NCI-H1930 (cell line): Measurements from ENCODE around the gene TRIM54.
"Not testable (repeated sequence)": the region's sequence is repeated elsewhere in the genome, so short reads cannot be mapped to it uniquely, and the experiment has no call there.

Experiments
- DNase-seq, 2 experiments: peaks; one replicate each; lab custom pipeline; 2025; lab: John Stamatoyannopoulos, UW

The TRIM54 gene

DNA sequence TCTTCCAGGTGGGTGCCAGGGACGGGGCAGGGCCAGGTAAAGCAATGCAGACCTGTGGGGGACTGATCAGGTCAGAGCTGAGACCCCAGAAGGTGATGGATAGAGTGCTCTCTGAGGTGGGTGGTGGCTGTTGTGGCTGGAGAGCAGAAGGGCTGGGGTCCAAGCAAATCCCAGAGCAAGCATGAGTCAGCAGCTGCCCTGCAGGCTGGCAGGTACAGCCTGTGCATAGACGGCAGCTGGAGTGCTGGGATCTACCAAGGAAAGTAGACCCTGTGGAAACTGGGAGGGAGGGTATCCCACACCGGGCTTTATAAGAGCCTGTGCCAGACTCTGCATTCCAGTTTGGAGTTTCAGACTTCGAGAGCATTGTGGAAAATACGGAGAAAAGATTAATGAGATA is 663 bp downstream of the TRIM54 start:
- no peak for DNase-seq

DNA sequence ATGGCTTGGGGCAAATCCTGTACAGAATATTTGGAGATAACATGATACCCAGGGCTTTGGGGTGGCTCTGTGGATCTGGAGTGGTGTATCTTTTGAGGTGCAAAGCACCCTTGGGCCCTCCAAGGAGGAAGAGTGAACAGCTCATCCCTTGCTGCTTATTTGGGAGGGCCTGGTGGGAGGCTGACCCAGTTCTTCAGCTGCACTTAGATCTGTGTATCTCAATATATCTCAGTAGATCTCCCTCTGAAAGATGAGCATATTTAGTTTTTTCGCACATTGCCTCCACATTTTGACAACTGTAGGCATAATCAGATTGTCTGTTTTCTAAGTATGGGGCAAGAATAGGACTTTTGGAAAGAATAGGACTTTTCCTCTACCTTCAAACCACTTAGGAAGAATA is 2.8 kb downstream of the TRIM54 start:
- DNase-seq, result no peak

DNA sequence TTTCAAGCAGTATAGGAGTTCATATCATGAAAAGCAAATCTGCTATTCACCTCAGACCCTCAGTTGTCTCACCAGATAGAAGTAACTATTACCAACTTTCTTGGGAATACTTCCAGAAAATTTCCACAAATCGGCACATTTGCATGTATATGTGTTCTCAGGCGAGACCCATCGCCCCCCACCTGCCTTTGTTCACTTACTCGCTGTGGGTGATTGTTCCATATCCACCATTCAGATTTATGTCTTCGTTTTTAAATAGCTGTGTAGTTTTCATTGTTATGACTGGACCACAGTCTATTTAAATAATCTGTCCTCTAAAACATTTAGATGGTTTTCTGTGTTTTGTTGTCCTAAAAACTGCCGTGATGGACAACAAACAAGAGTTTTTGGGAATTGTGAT is 3.3 kb downstream of the TRIM54 start:
- DNase-seq, result no peak

DNA sequence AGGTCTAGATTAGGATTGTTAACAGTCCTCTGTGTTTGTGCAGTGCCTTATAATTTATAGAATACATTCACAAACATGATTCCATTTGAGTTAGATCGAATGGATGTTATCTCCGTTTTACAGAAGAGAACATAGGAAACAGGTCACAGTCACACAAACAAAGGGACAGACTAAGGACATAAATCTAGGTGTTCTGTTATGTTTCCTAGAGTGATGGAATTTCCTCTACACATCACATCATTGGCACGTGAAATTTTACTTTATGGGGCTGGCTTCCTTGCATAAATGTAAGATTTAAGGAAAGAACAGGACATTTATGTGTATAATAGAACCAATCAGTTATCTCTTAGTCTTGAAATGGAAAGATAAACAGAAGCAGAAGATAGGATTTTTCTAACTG is 6.4 kb downstream of the TRIM54 start:
- DNase-seq, result no peak

- DNase-seq, result no peak
These were observed 8.3 kb downstream of the TRIM54 start for GRCh38 chr2:27290549-27290948.

- no peak for DNase-seq
These were observed 9.6 kb downstream of the TRIM54 start for GRCh38 chr2:27291865-27292264.

DNA sequence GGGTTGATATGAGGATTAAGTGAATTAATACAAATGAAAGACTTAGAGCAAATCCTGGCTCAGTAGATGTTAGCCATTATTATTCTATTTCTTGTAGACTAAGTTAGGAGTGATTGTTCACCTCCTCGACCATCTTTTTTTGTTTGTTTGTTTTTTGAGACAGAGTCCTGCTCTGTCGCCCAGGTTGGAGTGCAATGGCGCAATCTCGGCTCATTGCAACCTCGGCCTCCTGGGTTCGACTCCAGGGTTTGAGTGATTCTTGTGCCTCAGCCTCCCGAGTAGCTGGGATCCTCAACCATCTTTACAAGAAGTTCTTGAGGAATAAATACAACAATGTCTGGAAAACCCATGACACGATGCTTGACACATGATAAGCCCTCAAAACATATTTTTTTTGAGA is 12.7 kb downstream of the TRIM54 start:
- no peak for DNase-seq

DNA sequence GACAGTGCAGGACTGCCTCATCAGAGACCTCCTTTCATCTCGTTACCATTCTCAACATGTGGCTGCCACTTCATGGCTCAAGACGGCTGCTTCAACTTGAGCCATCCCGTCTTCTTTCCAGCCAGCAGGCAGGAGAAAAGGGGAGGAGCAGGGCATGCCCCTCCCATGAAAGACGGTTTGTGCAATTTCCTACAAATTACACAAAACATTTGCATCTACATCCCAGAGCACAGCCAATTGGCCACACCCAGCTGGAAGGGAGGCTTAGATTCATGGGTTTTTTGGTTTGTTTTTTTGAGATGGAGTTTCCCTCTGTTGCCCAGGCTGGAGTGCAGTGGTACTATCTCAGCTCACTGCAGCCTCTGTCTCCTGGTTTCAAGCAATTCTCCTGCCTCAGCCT is 14.3 kb downstream of the TRIM54 start:
- no peak for DNase-seq

- no peak for DNase-seq
These were observed 15.0 kb downstream of the TRIM54 start for GRCh38 chr2:27297195-27297594.

DNA sequence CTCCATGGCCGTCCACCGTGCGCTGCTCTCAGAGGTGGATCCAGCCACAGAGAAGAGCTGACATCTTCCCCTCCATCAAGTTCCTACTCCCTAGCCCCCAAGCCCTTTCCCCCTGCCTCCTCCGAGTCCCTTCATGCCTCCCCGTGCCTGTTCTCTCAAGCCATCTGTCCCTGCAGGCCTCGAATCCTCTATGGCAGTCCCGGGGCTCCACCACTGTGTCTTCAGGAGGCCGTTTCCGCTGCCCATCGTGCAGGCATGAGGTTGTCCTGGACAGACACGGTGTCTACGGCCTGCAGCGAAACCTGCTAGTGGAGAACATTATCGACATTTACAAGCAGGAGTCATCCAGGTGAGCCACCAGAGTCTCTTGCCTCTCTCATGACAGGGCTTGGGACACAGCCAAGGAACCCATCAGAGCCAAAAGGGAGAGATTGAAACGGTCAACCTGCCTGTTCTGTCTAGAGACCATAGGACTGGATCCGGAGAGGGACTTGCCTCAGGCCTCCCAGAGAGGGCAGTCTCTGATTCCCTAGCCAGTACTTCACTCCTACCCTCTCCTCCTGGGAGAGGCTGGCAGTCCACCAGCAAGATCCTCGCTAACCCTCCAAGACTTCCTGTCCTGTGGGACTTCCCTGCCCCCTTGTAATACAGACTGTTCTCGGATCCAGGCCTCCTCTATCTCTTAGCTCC is 16.3 kb downstream of the TRIM54 start:
- no peak for DNase-seq

DNA sequence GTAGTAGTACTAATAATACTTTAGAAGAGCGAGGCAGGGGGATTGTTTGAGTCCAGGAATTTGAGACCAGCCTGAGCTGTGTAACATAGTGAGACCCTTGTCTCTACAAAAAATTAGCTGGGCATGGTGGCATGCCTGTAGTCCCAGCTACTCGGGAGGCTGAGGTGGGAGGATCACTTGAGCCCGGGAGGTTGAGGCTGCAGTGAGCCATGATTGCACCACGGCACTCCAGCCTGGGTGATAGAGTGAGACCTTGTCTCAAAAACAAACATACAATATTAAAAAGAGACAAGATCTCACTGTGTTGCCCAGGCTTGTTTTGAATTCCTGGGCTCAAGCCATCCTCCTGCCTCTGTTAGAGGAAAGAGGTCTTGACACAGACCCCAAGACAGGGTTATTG is 18.4 kb downstream of the TRIM54 start:
- not testable (repeated sequence) for DNase-seq

- DNase-seq, result peak; percentile 18 to 58
These were observed 21.1 kb downstream of the TRIM54 start for GRCh38 chr2:27303093-27304025.

DNA sequence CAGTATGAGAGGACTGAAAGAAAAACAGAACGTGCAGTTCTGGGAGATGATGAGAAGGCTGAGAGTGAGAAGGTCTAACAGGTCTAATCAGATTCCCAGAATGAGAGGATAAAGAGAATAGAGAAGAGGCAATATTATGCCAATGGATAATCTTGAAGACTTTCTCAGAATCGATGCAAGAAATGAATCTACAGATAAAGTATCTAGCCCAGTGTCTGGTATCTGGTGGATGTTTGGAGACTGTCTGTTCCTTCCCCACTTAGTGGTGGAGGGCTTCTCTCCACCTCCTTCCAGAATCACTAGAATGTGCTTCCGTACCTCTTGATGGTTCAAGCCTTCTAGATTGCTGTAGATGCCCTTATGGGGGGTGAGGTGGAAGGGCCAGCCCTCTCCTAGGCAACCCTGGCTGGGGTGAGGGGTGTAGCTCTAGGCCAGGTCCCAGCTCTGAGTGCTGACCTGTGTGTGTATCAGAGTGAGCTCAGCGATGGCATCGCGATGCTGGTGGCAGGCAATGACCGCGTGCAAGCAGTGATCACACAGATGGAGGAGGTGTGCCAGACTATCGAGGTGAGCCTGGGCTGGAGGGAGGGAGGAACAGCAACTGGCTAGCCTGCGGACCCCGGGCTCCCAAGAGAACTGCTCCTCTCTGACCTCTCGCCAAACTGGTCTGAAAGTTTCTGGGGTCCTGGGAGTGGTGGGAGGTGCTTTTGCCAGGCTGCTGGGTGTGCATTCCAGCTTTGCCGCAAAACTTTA is 22.4 kb downstream of the TRIM54 start:
- DNase-seq, result no peak

- DNase-seq, result no peak
These were observed 23.3 kb downstream of the TRIM54 start for GRCh38 chr2:27305516-27305915.

- DNase-seq, result no peak
These were observed 23.9 kb downstream of the TRIM54 start for GRCh38 chr2:27306136-27306535.

DNA sequence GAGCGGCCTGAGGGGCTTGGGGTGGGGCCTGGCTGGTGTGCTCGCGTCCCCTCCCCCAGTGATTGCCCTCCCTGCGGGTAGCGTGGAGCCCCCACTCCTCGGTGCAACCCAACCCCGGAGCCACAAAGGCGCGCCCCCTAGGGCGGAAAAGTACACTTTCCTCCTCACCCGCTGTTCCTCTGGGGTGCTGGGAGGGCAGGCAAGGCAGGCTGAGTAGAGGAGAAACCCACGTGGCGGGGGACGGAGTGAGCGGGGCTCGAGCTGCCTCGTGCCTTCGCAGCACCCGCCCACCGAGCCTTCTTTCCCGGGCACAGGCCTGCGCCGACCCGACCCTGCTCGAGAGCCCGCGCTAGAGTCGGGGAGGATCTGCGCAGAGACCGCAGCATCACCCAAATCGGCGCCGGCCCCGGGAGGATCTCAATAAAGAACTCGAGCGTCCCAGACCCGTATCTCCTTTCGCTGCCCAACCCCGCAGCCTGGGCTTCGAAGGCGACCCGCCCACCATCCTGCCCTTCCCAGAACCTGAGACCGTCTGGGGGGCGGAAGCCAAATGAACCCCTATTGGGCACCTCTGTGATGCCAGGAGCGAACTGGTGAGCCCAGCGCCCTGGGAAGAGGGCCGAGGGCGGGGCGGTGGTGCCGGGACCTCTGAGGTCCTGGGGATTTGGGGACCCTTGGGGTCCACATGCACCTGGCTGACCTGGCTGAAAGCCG is 24.5 kb downstream of the TRIM54 start:
- no peak for DNase-seq

GRCh38 chr2:27307287-27307544 is 25.0 kb downstream of the TRIM54 start:
- DNase-seq, result no peak

DNA sequence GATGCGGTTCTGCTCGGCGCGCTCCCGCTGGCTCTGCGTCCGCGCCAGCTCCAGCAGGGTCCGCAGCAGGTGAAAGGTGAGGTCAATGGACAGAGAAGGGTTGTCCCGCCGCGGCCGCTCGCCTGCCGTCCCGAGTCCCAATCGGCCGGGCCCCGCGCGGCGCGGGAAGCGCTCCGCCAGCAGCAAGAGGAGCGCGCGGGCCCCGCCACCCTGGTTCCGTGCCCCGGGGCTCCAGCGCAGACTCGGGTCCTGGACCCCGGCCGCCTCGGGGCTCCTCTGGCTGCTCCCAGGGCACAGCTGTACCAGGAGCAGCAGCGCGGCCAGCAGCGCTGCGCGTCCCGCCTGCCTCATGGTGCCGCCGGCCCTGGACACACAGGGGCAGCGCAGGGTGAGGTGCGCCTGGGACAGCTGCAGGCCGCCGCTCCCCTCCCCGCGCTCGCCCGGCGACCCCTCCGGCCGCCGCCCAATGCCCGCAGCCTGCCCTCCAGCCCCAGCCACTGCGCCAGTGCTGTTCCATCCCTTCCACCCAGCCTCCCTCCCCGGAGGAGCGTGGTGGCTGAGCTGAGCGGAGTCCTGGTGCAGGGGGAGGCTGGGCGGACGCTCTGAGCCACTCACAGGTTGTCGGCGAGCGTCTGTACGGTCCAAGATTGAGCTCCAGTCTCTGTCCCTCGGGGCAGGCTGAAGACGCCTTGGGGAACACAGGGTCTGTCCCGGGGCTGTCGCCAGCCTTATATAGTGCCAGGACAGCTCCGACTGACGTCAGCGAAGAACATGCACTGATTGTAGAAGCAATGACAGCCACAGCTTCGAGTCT is 25.5 kb downstream of the TRIM54 start:
- DNase-seq, result no peak

DNA sequence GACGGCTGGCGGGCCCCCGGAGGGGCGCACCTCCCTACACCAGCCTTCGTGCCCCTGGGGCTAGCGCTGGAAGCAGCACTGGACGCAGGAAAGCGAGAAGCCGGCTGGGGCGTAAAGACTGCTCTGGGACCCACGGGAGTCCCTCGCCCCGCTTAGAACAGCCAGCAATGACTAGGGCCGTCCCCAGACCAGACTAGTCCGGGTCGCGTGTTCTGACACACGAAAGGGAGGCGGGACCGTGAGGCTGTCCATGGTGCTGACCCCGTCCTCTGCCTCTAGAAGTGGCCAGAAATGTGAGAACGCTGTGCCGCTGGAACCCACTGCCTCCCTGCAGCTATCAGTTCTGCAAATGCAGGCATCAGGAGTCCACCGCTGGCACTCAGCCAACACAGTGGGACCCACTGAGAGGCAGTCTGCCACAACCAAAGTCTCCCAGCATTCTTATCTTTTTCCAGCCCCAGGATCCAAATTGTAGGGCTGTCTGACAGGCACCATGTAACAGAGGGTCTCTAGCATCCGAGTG is 26.2 kb downstream of the TRIM54 start, which contains the start of gene UCN:
Gene UCN, minus strand, starts transcription at position 87 of the 523 bp plus-strand sequence. CDS start 550 bp downstream, outside the sequence.
- DNase-seq, result no peak

- no peak for DNase-seq
These were observed 27.4 kb downstream of the TRIM54 start for GRCh38 chr2:27309651-27310050.

GRCh38 chr2:27312152-27312551 is 29.9 kb downstream of the TRIM54 start:
- no peak for DNase-seq
